Astrocyte of the spinal cord (primary cell): ENCODE results near the gene PRR14.
A peak's percentile ranks its signal among the peaks of the same experiment; 100 is the strongest.

ENCODE experiments used
- DNase-seq: peaks from one replicate; pipeline ENCODE4 v3.0.0; 2011; ENCODE audit warnings: low read depth, low spot score
- H3K4me3 ChIP-seq: 2 replicates; pipeline ENCODE4 v1.5.1; 2011; ENCODE audit warnings: low read depth, mild to moderate bottlenecking, low read length, moderate library complexity
- in situ Hi-C: cut with HindIII; loops from 2 replicates; pipeline ENCODE4 v1.10.0; 2017; ENCODE audit warnings: low sequenced_read_pairs
- TF ChIP-seq, protein P1 (sequence below): IDR thresholded peaks from 2 replicates; pipeline ENCODE4 v1.5.1; 2012; ENCODE audit warnings: low read depth, mild to moderate bottlenecking, low read length, inconsistent platforms

Gene PRR14

GRCh38 chr16:30655815-30656347, 5.1 kb downstream of the PRR14 start:
- TF ChIP-seq, protein P1, sequence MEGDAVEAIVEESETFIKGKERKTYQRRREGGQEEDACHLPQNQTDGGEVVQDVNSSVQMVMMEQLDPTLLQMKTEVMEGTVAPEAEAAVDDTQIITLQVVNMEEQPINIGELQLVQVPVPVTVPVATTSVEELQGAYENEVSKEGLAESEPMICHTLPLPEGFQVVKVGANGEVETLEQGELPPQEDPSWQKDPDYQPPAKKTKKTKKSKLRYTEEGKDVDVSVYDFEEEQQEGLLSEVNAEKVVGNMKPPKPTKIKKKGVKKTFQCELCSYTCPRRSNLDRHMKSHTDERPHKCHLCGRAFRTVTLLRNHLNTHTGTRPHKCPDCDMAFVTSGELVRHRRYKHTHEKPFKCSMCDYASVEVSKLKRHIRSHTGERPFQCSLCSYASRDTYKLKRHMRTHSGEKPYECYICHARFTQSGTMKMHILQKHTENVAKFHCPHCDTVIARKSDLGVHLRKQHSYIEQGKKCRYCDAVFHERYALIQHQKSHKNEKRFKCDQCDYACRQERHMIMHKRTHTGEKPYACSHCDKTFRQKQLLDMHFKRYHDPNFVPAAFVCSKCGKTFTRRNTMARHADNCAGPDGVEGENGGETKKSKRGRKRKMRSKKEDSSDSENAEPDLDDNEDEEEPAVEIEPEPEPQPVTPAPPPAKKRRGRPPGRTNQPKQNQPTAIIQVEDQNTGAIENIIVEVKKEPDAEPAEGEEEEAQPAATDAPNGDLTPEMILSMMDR: no peak
- H3K4me3 ChIP-seq: no peak overlapping the region
- in situ Hi-C loops: no loop called here
- DNase-seq: no peak

GRCh38 chr16:30656388-30656787, 5.6 kb downstream of the PRR14 start:
- no peak overlapping the region for H3K4me3 ChIP-seq
- DNase-seq: no peak
- TF ChIP-seq, protein P1: no peak
- in situ Hi-C loops: no loop called here

GRCh38 chr16:30656974-30657865, 6.5 kb downstream of the PRR14 start:
- in situ Hi-C loops: no loop called here
- peak overlapping the region; percentile 43 for H3K4me3 ChIP-seq
- DNase-seq: no peak
- TF ChIP-seq, protein P1: no peak

GRCh38 chr16:30657866-30658730, 7.3 kb downstream of the PRR14 start, which contains the start of gene FBRS:
FBRS (plus strand) TSS chr16:30658431; CDS start chr16:30659519, 1,088 bp downstream.
- peak within 1 kb of the TSS; percentile 91 for H3K4me3 ChIP-seq
- in situ Hi-C loops: no loop called here
- DNase-seq: peak; percentile 100
- TF ChIP-seq, protein P1: peak; percentile 72

GRCh38 chr16:30658731-30659506, 8.2 kb downstream of the PRR14 start:
- peak overlapping the region; percentile 91 for H3K4me3 ChIP-seq
- peak; percentile 99 for DNase-seq
- TF ChIP-seq, protein P1: no peak
- in situ Hi-C loops: no loop called here
